Left hindlimb (tissue), 1 donor: ENCODE measurements around the gene DBNL.

Experiments used
- DNase-seq: peaks from one replicate; pipeline ENCODE4 v3.0.0-alpha.2; 2018

The DBNL gene

DNA sequence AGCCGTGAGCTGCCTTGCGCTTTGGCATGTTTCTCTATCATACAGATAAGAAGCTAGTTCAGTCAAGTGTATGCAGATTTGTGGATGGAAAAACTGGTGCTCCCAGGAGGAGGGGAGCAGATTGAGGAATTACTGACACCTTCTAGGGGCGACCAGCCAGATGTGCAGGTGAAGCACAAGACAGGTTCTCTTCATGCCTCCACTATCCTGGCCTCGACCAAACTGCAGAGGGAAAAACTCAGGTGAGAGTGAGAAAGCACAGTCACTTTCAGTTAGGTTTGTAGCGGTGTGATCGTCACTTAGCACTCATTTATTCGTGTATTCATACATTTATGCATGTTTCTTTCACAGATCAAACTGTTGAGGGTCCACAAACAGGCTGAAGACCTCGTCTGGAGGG lies 600 bp upstream of the DBNL start:
- no peak for DNase-seq

DNA sequence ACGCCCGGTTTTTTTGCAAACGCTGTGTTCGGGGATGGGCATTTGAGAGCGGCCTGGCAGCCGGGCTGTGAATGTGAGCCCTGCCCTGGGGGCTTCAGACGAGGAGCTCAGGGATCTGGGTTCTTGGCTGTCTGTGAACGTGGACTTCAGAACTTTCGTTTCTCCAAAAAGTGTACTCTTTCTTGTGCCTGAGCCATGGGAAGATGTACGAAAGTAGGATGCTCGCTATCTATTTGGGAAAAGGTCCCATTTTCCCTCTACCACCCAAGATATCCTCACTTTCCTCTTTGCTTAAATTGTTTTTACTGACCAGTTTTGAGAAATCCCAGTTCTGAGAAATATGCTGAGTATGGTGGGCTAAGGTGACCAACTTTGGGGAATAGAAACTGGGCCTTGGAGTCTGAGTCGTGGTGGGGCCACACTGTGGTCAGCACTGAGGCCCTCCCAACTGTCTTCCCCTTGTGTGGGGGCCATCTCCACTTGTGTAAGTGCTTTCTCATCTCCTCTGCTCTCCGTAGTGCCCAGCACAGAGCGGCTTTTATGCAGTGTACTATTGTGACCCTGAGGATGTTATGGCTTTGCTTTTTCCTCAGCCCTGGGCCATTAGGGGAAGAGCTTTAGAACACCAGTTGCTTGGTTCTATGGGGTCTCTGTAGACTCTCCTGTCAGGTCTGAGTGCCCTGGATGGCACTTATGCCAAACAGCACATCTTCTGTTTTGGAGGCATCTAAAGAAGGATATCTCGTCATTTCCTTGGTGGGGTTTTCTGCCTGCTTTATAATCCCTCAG lies 918 bp downstream of the DBNL start:
- peak; percentile 25 for DNase-seq

DNA sequence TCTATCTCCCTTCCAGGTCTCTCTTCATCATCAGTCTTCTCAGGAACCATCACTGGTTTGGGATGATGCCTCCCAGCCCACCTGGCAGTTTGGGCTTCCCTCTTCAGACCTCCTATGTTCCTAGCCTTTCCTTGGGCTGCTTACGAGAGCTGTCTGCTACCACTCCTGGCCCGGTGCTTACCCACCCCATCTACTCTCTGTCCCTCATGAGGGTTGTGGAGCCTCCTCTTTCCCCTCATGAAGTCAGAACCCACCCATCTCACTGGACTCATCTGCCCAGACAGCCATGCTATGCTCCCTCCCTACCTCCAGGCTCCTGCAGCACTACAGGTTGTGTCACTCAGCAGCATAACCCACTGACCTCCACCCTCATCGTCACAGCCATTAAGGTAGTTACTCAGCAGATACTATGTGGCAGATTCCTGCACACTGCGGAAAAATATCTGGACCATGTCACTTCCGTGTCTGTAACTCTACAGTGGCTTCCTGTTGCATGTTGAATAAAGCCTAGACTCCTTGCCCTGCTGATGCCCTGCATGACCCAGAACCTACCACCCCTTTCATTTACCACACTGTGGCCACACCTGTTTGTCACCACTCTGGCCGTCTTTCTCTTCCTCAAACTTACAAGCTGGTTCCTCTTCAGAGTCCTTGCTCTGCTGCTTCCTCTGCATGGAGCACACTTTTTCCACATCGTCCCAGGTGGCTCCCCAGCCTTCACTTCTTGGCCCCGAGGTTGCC lies 2.0 kb downstream of the DBNL start:
- DNase-seq, result no peak

DNA sequence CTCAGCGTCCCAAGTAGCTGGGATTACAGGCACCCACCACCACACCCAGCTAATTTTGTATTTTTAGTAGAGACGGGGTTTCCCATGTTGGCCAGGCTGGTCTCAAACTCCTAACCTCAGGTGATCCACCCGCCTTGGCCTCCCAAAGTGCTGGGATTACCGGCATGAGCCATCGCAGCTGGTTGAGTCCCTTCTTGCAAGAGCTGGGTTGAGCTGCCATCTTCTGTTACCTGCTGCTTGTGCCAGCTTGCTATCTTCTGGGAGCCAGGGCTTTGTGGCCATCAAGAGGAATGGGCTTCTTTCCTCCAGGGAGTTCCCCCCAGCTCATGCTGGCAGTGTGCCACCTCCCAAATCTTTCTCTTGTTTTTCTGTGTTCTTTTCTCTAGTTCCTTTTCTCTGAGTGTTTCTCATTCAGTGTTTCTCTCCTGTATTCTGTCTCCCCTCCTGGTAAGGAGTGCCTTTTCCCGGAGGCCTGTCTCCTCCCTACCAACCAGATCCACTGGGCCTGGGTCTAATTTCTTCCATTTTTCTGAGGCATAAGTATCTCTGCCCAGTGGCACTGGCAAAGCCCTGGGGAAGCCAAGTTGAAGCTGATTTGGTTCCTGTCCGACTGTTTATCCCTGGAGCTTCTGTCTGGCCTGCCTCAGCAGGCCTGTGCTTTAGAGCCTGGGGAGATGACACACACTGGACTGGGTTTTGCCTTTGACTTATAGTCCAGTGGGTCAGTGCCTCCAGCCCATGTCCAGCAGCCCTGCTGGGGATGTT lies 3.7 kb downstream of the DBNL start:
- DNase-seq, result no peak

DNA sequence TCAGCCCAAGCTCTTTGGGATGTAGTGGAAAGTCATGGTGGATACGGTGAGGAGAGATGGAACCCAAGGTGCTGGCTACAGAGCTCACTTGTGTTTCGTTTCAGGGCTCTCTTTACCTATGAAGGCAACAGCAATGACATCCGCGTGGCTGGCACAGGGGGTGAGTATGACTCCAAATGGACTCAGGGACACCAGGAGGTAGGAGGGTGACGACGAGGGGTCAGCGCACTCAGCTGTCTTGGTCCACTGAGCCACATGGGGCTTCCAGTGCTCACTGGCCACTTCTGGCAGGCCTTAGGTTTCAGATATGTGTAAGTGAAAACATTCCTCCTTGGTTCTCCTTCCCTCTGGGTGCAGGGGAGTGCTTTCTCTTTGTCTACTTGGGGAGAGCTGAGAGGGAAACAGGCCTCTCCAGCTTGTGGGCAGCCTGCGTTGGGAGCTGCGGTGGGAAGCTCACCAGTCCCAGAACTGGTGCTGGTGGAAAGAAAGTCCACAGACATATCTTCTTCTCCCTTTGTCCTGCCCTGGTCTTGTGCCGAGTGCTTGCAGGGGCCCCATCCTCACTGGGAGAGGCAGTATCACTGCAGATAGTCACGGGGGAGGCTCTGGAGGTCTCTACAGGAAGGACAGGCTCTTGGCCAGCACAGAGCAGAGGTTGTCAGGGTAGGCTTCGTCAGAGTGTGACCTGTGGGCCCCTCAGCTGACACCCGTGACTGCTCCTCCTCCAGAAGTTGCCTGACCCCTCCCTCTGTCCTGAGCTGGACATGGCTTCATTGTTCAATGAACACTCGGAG lies 5.8 kb downstream of the DBNL start:
- no peak for DNase-seq

DNA sequence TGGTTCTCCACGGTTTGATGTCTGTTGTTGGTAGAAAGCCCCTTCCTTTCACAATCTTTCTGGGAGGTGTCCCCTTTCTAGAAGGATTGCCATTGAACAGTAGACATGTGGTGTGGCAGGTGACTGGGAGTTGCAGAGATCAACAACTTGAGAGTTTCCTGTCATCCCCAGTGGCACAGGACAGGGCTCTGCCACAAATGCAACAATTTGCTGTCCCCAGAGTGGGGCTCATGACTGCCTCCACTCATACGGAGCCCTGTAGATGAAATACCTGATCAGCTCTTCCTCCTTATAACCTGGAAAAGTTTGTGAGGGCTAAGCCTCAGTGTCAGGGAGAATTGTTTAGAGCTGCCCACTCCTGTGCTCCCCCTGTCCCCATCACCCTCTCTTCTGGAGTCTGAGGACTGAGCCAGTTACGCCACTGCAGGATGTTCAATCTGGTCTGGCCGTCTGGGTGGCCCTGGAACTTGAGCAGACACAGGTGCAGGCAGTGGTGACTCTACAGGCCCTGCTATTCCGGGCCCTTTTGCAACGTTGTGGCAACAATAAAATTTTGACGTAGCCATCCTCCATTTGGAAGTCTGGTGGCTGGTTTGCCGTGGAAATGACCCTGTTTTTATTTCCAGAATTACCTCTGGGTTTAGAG lies 6.5 kb downstream of the DBNL start:
- DNase-seq, result no peak

DNA sequence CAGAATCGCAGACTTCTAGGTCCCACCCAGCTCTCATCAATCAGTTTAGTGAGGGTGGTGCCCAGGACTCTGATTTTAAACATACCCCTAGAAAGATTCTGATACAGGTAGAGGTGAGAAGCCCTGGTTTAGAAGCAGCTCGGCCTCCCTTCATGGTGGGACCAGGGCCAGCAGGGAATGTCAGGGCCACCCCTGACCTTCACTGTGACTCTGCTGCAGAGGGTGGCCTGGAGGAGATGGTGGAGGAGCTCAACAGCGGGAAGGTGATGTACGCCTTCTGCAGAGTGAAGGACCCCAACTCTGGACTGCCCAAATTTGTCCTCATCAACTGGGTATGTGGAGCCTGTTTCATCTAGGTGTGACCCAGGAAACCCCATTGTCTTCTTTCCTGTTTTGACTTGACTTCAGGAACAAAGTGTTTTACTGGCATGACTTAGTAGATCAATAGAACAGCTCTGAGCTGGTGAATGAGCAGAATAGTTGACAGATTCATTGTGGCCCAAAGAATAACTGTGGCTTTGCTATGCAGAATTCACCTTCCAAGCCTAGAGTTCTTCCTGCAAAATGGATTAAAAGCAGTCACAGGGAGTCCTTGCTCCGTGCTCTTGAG lies 7.2 kb downstream of the DBNL start:
- no peak for DNase-seq

DNA sequence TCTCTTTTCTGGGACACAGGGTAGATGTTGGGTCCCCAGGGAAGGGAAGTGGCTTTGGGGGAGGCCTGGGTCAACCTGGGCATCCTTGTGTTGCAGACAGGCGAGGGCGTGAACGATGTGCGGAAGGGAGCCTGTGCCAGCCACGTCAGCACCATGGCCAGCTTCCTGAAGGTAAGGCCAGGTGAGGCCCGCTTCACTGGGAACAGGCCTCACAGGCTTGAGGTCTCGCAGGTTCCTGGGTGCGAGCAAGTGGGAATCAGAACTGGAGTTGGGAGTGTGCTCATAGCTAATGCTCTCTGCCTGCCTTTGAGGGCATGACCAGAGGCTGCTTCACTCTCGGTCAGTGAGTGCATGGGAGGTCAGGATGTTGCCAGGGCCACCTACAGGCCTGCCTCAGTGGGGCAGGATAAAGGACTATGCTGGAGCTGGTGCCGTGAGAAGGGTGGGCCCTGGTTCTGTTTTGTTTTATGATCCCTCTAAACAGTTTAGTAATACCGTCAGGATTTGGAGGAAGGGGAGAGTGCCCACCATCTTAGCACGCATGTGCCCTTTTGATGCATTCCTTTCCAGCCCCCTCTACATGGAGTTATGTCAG lies 8.4 kb downstream of the DBNL start:
- DNase-seq, result no peak

DNA sequence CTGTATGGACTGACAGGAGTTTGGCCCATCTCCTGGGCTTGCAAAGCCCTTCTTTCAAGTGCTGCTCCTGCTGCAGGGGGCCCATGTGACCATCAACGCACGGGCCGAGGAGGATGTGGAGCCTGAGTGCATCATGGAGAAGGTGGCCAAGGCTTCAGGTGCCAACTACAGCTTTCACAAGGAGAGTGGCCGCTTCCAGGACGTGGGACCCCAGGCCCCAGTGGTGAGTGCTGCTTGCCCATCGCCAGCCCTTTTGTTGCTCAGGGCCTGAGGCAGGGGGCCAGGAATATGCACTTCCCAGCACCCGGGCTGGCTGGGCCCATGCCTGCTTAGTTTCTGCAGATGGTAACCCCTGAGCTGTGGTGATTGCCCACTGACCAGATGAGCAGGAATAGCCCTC lies 12.2 kb downstream of the DBNL start:
- peak; percentile 31 for DNase-seq

DNA sequence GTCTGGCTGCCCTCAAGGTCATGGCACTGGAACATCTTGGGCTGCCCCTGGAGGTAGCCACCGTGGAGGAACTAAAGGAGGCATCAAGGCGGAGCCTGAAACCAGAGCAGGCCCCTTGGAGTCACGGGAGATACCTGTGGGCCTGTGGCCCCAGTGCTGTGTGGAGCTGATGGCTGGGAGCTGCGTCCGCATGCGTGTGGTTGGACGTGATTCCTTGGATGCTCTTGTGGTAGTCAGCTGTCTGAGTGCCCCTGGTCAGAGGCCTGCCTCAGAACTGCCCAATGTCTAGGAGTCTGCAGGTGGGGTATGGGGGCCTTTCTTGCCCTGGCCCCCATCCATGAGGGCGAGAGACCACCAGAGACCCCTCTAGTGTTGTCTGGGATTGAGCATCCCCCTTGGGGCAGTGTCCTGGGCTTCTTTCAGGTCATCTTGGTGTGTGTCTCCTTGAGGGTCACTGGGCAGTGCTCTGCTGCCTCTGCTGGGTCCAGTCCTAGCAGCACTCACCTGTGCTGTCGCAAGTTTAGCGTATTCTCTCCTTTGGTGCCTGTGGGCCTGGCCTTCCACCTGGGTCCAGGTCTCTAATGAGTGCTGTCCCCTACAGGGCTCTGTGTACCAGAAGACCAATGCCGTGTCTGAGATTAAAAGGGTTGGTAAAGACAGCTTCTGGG lies 12.8 kb downstream of the DBNL start:
- DNase-seq, result peak; percentile 10

DNA sequence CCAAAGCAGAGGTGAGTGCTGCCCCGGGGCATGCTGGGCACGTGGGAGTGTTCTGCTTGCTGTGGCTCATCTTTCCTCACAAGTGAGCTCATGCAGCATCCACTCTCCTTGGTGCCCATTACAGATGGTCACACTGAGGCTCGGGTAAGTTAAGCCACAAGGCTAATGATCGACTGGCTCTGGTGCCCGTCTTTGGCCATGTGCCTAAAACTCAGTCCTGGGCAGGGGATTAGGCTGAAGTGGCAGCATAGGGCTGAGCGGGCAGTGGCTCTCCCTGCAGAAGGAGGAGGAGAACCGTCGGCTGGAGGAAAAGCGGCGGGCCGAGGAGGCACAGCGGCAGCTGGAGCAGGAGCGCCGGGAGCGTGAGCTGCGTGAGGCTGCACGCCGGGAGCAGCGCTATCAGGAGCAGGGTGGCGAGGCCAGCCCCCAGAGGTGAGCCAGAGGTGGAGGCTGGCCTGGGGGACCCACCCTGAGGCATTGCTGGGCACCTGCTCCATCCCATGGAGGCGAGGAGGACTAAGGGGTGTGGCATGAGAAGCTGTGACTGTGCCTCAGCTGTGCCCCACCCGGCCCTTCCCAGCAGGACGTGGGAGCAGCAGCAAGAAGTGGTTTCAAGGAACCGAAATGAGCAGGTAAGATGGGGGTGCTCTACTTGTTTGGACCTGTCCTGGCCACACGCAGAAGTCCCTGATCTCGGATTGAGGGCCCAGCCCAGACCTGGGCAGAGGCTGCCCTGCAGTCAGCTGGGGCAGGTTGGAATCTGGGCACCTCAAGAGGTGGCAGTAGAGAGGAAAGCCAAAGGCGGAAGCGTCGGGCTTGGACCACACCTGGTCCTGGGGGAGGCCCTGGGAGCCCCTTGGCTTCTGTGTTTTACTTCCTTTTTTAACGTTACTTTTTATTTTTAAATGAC lies 13.6 kb downstream of the DBNL start:
- peak; percentile 30 for DNase-seq

DNA sequence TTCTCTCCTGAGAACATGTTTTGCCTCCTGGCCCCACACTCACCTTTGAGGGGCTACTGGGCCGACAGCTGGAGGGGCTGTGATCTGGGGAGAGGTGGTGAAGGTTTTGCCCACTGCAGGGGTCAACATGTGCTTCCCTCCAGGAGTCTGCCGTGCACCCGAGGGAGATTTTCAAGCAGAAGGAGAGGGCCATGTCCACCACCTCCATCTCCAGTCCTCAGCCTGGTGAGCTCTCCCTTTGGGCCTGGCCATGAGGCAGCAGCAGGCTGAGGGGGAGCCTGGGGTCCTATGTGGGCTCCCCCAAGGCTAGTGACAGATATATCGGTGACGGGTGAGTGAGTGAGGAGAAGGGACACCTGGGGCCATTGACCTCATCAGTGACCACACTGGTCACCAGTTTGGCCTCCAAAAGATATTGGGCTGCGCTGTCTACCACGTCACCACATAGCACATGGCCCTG lies 14.3 kb downstream of the DBNL start:
- peak; percentile 20 for DNase-seq

DNA sequence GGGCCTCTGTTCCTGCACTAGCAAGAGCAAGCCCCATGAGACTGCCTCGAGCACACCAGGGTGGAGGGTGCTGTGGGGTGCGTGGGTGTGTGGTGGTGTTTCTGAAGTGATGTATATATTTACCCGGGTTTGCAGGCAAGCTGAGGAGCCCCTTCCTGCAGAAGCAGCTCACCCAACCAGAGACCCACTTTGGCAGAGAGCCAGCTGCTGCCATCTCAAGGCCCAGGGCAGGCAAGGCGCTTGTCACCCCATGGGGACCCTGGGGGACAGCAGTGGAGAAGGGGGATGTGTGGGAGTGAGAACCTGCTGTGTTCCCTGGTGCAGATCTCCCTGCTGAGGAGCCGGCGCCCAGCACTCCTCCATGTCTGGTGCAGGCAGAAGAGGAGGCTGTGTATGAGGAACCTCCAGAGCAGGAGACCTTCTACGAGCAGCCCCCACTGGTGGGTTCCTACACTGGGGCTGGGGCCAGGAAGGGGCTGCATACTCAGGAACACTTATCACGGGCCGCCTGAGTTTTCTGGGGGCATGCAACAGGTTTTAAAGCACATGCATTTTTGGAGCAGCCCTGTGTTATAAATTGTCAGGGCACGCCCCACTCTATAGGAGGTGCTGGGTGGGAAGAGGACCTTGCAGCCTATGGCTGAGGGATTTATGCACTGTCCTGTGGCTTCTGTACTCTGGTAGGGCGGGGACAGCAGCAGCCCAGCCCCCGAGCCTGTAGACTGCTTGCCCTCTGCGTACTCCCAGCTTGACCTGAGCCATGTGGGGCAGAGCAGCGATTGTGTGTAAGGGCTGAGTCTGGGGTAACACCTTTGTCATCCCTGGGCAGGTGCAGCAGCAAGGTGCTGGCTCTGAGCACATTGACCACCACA lies 15.0 kb downstream of the DBNL start:
- DNase-seq, result peak; percentile 32

DNA sequence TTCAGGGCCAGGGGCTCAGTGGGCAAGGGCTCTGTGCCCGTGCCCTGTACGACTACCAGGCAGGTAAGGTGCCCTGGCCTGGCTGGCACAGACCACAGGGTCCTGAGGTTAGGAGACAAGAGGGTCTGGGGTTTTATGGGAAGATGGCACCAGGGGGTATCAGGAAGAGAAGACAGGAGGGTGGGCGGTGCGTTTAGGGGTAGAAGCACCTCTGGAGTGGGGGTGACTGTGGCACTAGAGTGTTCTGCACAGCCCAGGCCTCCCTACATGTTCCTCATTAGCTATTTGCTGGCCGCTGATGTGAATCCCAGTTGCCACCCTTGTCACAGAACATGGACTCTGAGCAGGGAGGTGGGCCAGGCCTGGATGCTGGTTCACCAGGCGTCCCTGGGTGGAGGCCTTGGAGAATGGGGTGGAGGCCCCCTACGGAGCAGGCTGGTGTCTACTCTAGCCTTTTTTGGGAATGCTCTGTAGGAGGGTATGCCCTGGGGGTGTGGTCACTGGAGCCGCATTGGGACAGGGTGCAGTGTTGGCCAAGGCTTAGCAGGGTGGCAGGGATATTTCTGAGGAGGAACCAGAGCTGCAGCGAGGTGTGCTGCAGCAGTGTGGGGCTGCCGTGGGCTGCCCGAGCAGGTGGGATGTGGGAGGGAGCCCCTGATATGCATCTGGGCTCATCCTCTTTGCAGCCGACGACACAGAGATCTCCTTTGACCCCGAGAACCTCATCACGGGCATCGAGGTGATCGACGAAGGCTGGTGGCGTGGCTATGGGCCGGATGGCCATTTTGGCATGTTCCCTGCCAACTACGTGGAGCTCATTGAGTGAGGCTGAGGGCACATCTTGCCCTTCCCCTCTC lies 15.8 kb downstream of the DBNL start:
- peak; percentile 23 for DNase-seq

DNA sequence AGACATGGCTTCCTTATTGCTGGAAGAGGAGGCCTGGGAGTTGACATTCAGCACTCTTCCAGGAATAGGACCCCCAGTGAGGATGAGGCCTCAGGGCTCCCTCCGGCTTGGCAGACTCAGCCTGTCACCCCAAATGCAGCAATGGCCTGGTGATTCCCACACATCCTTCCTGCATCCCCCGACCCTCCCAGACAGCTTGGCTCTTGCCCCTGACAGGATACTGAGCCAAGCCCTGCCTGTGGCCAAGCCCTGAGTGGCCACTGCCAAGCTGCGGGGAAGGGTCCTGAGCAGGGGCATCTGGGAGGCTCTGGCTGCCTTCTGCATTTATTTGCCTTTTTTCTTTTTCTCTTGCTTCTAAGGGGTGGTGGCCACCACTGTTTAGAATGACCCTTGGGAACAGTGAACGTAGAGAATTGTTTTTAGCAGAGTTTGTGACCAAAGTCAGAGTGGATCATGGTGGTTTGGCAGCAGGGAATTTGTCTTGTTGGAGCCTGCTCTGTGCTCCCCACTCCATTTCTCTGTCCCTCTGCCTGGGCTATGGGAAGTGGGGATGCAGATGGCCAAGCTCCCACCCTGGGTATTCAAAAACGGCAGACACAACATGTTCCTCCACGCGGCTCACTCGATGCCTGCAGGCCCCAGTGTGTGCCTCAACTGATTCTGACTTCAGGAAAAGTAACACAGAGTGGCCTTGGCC lies 16.6 kb downstream of the DBNL start:
- peak; percentile 21 for DNase-seq

DNA sequence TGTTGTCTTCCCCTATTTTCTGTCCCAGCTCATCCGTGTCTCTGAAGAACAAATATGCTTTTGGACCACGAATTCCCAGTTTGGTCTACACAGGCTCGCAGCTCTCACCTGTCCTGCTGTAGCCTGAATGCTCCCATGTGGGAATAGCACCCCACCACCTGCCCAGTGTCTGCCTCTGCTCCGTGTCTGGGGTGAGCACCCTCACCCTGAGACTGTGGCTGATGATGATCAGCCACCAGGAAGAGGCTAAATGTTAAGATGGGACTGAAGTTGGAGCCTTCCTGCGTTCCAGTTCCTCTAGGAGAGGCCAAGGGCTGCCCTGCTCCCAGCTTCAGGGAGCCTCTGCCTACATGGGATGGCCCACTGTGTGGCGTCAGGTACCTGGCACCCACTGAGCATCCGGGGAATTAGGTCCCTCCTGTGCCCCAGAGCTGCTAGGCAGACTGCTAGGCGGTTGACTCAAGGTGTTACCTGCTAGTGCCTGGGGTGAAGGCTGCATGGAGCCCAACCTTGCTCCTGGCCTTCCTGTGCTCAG lies 17.2 kb downstream of the DBNL start:
- peak; percentile 24 for DNase-seq
